DMS 273 (cell line): ENCODE data around the gene NFIA.
A peak's percentile ranks its signal among the peaks of the same experiment; 100 is the strongest.
"Not testable (repeated sequence)": the region's sequence is repeated elsewhere in the genome, so short reads cannot be mapped to it uniquely, and the experiment has no call there.

Experiments
- DNase-seq: peaks from one replicate; lab custom pipeline; 2025; ENCODE audit not compliant: unreplicated experiment; lab: John Stamatoyannopoulos, UW

Gene NFIA

DNA sequence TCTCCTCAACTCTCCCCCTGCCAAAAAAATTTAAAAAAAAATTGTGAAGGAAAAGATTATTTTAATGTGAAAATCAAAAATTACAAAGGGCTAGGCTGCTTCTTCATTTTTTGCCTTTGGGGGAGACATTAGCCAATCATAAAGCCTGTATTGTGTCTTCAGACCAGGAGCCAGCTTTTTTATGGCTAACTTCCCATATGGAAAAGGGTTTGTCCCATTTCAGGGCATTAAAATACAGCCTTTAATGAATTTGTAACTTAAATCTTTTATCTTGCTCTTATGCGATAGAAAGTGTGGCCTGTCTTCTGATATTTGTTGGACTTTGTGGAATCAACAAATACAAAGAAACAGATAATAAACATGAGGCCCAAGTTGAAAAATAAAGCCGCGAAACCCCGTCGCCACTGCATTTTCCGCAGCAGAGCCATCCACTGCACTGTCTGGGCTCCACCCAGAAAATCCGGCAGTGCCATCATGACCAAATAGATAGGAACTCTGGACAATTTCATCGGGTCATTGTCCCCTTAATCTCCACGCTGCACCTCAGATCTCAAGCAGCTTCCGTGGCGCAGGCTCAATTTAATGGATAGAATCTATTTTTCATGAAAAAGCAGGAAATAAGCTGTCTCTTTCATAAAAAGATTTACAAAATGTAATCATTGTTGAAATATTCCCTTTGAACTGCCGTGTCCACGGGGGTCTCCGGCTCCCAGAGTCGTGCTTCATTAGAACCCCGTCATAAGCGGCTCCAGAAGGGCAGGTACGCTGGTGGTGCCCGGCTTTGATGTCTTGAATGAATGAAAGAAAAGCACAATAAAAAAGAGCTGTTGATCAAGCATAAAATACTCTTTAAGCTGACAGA lies 365.0 kb downstream of the NFIA start:
- DNase-seq = no peak

DNA sequence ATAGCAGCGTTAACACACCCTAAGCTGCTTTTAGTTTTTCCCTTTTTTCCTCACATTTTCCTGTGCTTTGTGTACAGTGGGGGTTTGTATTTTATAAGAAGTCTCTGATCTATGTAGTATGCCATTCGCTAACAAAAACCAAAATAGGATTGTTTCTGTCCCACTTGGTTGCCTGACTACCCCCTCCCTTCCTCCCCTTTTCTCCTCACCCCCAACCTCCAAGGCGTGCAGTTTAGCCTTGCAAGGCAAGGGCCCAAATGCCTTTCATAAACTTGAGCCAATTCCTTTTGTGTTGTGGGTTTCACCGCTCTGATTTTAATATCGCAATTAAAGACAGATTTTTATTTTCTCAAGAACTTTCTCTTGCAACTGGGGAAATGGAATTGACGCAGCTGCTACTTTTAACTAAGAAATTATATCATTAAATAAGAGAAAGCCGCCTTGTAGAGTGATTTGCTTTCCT lies 365.6 kb downstream of the NFIA start:
- DNase-seq = no peak

DNA sequence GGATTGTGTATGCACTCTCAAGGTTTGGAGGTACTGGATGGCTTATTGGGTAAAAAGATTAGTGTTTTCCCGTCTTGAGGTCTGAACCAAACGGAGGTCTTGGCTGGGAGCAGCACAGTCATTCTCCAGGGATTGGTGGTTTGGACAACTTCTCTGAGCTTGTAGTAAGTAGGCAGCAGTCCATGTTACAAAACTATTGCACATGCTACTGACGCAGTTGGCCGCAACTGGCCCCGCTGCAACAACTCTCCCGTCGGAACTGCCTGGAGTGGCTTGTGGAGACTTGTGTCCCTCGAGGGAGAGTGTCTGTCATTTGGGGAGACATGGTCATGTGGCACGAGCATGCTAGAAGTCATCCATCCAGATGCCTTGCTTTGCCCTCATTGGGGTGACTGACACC lies 366.6 kb downstream of the NFIA start:
- no peak for DNase-seq

DNA sequence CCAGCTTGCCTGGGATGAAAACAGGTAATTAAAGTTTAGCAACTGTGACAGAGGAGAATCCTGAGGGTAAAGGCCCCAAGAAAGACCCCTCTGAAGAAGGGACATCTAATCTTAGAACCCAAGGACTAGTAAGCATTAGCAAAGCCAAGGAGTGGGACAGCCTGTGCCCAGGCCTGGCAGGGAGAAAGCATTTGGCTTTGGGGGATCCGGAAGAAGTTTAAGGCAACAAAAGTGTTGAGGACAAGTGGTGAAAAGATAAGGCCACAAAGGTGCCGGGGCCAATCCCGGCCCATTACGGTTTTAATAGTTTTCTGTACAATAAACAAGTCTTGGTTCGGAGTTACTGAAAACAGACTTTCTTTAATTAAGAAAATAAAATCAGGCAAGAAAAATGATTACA lies 367.0 kb downstream of the NFIA start:
- DNase-seq = no peak

DNA sequence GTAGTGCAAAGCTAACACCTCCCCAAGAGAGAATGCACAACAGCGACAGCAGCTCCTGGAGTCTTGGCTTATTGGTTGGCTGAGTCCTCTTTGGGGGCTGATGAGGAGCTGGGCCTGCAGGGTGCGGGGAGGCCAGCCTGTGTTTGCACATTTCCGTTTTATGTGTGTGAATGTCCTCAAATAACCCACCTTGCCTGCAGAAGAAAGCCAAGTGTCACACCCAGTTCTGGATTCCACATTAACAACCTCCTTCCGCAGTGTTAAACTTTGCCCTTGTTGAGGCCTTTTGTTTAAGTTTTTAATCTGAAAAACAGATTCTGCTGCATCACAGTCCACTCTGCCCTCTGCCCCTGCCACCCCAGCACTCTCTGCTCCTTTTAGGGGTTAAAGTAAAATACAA lies 368.1 kb downstream of the NFIA start:
- no peak for DNase-seq

DNA sequence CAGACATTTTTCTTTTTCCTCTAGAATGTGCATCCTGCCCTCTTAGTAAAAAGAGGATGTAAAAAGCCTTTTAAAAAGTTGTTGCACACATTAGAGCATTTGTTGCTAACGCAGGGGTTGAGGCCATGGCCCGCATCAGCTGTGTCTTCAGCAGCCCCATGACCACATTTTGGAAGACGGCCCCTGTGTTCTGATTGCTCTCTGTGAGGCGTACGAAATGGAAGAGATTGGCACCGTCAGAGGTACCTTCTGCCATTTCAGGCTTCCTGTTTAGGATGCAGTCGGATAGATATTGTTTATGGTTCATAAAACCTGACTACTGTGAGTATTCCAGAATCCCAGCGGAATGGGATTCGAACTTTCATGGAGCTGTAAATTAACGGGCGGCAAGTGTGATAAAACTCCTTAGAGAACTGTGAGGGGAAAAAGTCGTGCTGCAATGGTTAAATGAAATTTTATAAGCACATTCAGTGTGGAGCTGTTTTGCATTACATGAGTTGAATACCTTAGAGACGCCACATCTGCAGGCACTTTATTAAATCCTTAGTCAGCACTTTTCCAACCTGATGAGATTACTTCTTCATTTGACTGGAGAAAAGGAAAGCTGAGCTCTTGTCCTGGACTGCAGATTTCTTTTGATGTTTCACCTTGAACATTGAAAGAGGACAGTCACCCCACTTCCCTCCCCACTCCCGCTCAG lies 368.7 kb downstream of the NFIA start:
- peak; percentile 21 for DNase-seq

DNA sequence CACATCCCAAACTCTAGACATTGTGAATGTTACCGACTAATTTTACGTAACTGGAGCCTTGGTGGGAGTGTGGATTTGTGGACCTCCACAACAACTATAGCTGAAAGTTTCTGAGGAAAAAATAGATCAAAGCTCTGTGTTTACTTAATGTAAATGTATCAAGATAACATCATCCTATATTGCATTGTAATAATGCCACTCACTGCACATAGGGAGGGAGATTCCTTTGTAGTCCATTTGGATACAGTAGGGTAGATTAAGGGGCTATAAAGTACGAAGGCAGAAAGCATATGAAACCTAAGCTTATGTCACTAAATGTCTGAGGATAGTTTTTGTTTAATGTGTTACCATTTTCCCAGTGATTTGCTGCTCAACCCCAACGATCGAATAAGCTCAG lies 369.2 kb downstream of the NFIA start:
- no peak for DNase-seq

DNA sequence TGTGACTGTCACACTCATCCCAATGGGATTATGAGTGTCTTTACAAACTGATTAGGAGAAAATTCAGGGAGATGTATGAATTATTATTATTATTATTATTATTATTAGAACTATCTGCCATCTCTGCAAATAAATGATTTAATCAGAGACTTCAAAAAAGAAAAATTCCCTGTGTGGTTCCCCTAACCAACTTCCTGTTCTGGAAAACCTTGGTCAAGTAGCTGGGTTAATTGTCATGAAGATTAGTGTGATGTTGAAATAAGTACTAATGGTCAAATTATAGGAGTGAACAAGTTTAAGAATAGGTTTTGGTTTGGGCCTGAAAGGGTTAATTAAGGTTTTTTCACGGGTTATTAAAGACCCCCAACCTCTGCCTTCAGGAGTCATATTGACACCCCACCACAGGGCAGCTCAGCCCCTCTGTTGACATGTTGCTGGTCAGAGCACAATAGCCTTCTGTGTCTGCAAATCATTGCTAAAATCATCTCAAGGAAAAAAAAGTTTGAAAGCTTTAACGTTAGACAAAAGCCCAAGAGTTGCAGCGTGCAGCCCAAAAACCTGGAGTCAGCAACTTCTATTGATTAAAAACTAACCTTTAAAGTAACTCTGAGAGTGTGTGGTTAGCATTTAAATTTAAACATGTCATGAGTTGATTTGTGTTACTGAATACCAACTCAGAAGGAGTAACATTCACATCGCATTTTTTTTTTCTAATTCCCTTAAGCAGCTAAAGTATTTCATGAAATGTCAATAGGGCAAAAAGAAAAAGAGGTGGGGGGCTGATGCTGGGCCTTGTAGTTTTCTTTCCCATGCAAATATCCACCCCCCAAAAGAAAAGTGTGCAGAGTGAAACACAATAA lies 370.0 kb downstream of the NFIA start:
- DNase-seq = no peak

DNA sequence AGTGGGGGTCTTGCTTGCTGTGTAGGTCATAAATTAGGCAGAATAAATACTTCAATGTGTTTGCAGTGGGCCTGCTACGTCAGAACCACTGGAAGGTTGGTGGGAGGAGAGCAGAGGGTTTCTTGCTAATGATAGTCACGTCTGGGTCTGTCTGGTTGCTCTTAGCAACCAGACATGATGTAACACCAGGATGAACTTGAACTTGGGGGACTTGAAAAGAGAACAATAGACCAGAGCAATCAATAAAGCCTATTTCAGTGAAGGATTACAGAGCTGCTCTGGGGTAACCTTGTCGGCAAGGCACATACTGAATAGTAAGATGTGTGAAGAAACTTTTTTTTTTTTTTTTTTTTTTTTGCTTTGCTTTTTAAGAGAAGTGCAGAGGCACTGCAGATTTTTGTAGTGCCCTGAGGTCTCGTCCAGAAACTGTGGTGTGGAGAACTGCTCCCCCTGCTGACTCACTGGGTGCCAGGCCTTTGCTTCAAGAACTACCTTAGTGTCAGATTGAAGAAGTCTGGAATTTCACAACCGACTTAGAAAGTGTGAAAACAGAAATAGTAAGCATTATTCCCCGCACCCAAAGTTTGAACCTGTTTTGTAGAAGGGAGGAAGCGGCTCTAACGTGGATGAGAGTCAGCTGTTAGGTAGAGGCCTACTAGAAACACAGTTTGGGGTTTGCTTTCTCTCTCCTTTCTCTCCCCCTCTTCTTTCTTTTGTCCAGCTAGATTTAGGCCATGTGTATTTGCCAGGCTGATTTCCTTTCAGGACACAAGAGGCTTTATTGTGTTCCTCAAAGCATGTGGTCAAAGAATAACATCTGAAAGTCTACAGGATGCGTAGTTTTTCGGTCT lies 371.0 kb downstream of the NFIA start:
- DNase-seq = peak; percentile 85

DNA sequence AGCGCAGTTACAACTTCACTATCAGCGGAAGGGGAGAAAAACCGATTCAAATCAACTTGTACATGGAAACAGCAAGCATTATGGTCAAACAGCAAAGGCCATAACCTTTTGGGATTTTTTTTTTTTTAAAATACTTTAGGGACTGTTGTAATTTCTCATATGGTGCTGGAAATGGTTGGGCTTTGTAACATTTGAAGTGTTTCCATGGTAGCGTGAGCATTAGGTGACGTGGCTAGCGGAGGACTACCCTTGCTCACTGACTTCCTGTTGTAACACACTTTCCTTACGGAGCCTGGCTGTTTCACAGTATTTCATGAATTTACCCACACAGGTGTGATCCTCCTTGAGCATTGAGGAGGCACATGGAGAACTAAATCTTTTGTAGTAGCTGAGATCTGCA lies 373.0 kb downstream of the NFIA start:
- no peak for DNase-seq

DNA sequence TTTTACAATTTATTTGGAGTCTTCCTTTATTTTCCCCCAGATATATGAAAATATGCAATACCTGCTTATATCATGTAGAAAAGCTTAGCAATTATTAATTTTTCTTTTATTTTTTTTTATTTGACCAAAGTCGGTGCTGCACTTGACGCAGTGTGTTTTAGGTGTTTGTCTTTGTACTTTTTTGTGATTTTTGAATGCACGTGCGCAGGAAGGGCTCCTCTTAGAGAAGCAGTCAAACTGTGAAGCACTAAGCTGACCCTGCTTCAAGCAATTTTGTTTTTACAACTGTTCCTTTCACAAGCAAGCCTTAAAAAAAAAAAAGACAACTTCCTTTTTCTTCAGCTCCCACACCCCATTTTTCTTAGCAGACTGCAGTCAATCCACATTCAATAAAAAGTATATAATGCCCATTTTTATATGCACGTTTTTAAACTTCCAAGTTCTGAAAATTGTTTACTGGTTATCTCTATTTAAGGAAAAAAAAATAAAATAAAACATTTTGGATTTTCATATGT lies 375.2 kb downstream of the NFIA start:
- no peak for DNase-seq

DNA sequence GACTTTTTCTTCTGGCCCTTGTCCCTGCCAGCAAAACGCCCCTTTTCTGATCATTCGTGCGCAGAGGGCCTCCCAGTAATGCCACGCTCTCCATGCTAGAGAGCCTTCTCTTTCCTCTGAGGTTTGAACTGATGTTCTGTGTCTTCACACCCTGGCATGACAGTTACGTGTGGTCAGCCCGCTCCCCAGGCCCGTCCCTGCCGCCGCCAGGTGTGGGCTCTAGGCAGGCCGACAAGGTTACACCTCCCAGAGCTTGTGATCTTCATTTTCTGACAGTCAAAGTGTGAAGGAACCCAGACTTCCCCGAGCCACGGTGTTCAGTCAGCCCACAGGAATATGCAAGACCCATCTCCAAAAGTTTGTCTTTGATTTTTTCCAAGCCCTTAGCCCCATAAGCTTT lies 377.0 kb downstream of the NFIA start:
- DNase-seq = no peak

DNA sequence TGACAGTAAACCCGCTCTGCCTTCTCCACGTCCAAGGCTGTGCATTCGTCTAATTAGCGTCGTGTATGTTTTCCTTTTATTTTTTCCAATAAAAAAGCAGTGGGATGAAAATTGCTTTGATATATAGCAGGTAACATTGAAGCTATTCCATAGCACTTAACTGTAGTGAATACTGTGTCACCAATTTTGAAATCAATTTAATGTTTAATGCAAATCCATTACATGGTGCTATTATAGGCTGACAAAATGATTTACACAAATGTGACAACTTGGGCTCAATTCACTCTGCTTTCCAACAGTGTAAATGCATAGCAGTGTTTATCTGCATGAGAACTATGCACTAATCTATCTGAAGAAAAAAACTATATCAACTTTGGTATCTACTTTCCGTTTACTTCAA lies 377.8 kb downstream of the NFIA start:
- DNase-seq = no peak

DNA sequence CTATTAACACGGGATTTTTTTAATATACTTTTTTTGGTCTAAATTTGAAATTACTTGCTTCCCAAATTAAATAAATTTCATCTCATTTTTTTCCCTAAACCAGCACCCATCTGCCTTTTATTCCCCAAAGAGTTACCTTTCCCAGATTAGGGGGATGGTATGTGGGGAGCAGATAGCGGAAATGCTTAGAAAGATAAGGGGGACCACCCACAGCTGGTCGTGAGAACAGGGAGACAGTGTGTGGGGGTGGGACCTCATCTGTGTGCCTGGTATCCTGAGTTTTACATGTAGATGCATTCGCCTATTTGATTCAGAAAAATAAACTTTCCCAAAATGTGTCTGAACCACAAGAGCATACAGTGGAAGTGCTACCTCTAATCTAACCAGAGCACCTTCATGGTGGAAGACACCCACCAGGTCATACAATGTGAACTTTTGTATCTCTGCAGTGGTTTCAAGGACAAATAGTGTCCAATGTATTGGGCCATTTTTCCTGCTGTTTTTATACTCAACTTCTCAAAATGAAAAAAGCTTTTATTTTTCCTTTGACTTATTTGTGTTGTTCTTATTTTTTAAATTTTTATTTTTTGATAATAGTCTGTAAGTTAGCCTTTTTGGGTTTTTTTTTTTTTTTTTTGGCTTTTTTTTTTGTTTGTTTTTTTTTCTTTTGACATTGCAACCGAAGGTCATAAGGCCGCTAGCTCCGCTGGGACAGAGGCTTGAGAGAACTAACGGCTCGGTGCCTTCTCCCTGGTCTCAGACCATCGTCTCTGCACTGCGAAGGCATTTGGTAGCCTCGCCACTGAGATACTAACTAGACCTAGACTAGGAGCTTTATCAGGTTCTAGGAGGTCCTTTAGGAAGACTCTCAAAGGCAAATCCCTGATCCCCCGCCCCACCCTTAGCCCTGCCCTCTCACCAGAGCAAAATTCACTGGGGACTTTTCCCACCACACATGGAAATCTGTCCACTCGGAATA lies 379.3 kb downstream of the NFIA start:
- no peak for DNase-seq

DNA sequence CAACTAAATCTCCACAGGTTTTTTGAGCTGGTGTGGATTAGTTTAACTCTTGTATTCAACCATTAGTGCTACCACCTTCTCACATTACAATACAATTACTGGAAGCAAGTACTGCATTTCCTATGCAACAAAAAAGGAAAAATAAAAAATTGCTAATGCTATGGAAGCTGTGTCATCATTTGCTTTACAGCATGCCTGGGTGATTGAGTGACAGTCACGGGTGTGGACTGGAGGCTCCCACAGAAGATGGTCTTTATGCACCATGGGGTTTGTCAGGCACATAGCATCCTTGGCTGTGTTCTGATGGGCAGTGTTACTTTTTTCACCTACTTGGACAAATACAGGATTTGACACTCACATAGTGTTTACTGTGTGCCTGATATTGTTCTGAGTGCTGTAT lies 380.3 kb downstream of the NFIA start:
- DNase-seq = no peak

DNA sequence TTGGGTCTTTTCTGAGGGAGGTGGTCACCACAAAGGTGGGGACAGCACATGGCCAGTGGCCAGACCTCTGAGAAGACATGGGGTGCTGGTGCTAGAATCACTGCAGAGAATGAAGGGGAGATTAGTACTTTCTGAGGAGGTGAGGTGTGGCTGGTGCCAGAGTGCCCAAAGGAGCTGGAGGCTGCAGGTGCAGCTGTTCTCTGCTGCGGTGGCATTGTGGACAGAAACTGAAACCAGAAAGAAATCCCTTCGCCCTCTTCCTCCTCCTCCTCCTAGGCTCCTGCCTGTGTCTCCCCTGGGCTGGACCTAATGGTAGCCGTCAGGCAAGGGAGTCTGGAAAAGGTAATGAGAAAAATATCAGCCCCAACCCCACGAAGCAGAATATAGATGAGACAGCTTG lies 380.9 kb downstream of the NFIA start:
- no peak for DNase-seq

DNA sequence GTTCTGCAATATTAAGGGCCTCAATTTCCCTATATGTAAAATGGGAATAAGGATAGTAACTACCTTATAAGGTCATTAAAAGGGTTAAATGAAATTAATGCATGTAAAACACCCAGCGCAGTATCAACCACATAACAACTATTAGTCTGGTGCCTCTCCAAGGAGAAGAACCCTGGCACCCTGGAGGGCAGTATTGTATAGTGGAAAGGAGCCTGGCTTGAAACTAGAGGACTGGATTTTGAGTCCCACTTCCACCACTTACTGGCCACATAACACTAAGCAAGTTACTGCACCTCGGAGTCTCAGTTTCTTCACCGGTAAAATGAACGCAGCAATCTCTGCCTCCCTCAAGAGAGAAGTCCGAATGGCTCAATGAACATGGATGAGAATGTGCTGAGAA lies 385.5 kb downstream of the NFIA start:
- DNase-seq = not testable (repeated sequence)

DNA sequence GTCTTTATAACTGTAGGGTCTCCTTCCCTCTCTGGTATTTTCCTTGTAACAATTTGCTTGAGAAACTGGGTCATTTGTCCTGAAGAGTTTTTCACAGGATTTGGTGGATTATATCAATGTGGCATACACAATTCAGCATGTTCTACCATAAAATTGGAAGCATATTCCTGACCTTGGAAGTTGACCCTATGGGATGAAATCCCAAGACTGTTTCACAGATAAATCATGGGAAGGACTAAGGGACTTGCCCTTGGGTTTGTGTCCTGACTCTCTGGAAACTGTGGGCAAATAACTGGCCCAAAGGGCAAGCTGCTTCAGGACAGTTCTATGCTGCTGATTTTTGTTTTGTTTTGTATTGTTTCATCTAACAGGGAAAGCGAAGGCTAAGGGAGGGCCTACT lies 387.0 kb downstream of the NFIA start:
- DNase-seq = no peak

DNA sequence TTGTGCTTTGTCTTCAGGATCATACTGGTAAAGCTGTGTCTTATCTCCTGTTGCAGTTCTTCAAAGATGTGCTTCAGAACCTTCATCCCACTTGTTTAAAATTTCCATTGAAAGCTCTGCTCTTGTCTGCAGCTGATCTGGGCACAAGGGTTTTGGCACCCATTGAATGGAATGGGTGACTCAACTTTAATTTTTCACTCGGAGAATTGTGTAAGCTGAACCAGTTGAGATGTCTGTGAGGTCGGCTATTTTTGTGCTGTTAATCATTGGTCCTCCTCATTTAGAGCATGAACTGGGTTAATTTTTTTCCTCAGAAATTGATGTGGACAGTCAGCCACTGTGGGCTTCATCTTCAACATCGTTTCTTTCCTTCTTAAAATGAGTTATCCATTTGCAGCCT lies 390.5 kb downstream of the NFIA start:
- DNase-seq = no peak
